Activated T-helper 17 cell treated with anti-CD3 and anti-CD28 coated beads, Interleukin-2, amount 50 U/mL, for 72 hours (primary cell): ENCODE data around the gene PARVA. TPM values are rescaled to one million over a fixed set of nuclear protein-coding genes. Genes with fewer than 3 reads are reported as not detected.

Experiments used
- ATAC-seq: fragments of 150-1000 bp; cut with Tn5 transposase; replicated peaks from 2 replicates; pipeline ENCODE4 v1.10.0; 2021; ENCODE audit warnings: mild to moderate bottlenecking, moderate library complexity
- H3K27ac Mint-ChIP-seq: one replicate; pipeline ENCODE4 v1.8.0; 2022; ENCODE audit warnings: mixed read lengths
- H3K27me3 Mint-ChIP-seq: one replicate; pipeline ENCODE4 v1.8.0; 2022; ENCODE audit warnings: mixed read lengths
- H3K36me3 Mint-ChIP-seq: one replicate; pipeline ENCODE4 v1.8.0; 2022; ENCODE audit warnings: low read depth, mild to moderate bottlenecking, mixed read lengths
- H3K4me1 Mint-ChIP-seq: one replicate; pipeline ENCODE4 v1.8.0; 2022; ENCODE audit warnings: mixed read lengths
- H3K4me3 Mint-ChIP-seq: one replicate; pipeline ENCODE4 v1.8.0; 2022; ENCODE audit warnings: mild to moderate bottlenecking, mixed read lengths
- H3K9me3 Mint-ChIP-seq: one replicate; pipeline ENCODE4 v1.8.0; 2022; ENCODE audit warnings: mixed read lengths
- total RNA-seq, 2 donors: library from RNA; stranded (reverse); gene quantifications; one replicate each; pipeline ENCODE4 v1.2.3, GENCODE V29; 2022

Gene PARVA
- total RNA-seq, 2 donors from 2014 or later, result 0.19 TPM; not detected in 1

DNA sequence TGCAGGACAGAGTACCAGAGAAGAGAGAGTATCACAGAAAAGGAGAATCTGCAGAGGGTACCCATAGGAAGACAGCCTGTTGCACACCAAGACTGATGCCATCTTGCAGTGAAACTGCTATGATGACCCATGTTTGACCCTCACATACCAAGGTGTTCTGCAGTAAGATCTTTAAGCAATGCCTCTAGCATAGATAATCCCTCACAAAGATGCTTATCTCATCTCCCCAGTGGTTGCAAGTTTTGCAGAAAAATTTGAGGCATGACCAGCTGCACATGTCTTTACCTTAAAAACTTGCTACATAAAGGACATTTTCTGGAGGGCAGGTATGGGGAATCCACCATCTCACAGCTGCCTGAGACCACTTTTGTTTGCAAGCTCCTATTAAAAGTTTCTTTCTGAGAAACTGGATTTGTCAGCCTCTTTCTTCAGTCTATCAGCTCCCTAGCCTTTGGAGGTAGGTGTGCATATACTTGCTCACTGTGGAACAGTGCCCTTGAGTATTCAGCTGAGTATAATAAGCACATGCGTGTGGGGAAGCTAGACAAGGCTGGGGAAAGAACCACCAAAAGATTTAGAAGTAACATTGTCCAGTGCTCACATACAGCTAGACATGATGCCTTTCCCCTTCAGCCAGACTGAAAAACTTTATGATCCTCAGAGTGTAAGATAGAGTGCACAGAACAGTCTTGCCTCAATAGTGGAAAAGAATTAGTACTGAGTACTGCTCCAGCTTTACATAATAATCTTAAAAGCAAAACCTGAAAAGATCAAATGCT lies 196.5 kb downstream of the PARVA start:
- ATAC-seq, result no peak
- Mint-ChIP-seq H3K36me3 (no peaks in the 10 kb centered on the region), H3K4me1 (no peaks in the 10 kb centered on the region), H3K9me3 (no peaks in the 10 kb centered on the region), H3K27me3 (peaks cover 29% of the 10 kb centered on the region), H3K4me3 (no peak overlapping the region), H3K27ac (no peak overlapping the region)

DNA sequence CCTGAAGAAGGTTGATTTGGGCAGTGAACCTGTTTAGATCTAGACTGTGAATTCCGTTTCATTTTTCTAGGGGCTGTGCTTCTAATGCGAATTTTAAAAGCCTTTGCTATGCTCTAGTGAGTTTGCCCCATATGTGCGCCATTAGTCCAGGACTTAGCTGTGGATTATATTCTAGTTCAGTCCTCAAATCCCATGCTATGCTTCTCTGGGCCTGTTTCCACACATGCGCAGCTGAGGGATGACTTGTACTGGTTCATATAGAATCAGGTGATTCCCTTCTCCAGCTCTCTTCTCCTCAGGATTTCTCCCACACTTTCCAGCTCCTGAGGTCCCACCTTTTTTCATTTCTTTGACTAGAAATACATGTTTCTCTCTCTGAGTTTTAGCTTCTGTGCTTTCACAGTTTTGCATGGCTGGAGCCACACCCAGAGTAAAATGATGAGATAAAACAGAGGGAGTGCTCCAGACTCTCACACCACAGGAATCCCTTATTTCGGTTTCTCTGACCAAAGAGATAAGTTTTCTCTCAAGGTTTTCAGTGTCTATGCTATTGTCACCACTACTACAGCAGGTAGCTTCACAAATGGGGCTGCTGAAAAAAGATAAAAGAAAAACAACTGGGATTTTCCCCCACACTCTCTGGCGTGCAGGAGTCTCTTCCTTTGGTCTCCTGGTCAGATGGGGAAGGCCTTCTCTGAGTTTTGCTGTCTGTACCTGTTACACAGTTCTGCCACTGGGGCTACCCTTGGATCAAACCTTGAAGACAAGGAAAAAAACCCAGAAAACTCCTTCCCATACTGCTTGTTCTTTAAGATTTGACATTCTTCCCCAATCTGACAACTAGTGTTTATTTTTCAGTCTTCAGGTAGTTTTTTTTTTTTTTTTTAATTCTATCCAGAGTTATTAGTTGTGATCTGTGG lies 200.6 kb downstream of the PARVA start:
- Mint-ChIP-seq H3K27ac (no peak overlapping the region), H3K36me3 (no peaks in the 10 kb centered on the region), H3K4me1 (no peaks in the 10 kb centered on the region), H3K9me3 (no peaks in the 10 kb centered on the region), H3K27me3 (peaks cover 4% of the 10 kb centered on the region), H3K4me3 (no peak overlapping the region)
- ATAC-seq, result no peak

DNA sequence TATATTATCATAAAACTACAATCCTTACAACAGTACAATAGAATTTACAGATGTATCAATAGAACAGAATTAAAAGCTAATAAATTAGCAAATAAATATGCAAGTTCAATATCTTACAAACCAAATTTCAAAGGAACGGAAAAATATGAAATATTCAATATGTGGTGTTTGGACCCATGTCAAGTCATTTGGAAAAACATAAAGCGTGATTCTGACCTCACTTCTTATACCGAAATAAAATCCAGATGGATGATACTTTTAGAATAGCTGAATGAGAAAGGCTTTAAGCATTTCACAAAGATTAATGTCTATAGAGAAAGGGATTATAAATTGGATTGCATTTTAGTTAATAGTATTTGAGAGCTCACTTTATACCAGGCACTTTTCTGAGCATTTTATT lies 204.0 kb downstream of the PARVA start:
- H3K4me1 Mint-ChIP-seq, result no peaks in the 10 kb centered on the region
- ATAC-seq, result no peak
- H3K36me3 Mint-ChIP-seq, result no peaks in the 10 kb centered on the region
- H3K27ac Mint-ChIP-seq, result no peak overlapping the region
- H3K27me3 Mint-ChIP-seq, result no peaks in the 10 kb centered on the region
- no peak overlapping the region for H3K4me3 Mint-ChIP-seq
- H3K9me3 Mint-ChIP-seq, result no peaks in the 10 kb centered on the region

DNA sequence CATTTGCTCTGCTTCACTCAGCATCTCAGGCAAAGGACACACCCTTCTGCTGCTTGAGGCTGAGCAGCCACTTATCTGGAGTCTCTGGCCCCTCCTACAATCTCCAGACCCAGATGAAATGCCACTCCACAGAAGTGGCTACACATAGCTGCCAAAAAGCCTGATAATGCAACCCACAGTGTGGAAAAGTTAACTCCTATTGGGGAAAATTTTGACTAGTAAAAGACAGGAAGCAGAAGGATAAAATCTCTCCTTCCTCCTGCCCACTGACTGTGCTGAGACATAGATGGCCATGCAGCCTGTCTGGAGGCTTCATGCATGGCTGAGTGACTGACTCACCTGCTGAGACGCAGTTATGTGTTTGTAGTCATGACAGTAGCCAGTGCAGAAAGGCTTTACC lies 204.6 kb downstream of the PARVA start:
- no peaks in the 10 kb centered on the region for H3K4me1 Mint-ChIP-seq
- no peaks in the 10 kb centered on the region for H3K36me3 Mint-ChIP-seq
- H3K27ac Mint-ChIP-seq, result no peak overlapping the region
- no peak overlapping the region for H3K4me3 Mint-ChIP-seq
- ATAC-seq, result no peak
- H3K27me3 Mint-ChIP-seq, result no peaks in the 10 kb centered on the region
- H3K9me3 Mint-ChIP-seq, result no peaks in the 10 kb centered on the region
